ENCODE measurements around the gene SLC29A3. TPM values are rescaled to one million over a fixed set of nuclear protein-coding genes. Genes with fewer than 3 reads are reported as not detected.

Gene SLC29A3
- total and polyA plus RNA-seq, 2 donors from 2014 or later, result 5.3 to 5.7 TPM

- TF ChIP-seq, protein P1, sequence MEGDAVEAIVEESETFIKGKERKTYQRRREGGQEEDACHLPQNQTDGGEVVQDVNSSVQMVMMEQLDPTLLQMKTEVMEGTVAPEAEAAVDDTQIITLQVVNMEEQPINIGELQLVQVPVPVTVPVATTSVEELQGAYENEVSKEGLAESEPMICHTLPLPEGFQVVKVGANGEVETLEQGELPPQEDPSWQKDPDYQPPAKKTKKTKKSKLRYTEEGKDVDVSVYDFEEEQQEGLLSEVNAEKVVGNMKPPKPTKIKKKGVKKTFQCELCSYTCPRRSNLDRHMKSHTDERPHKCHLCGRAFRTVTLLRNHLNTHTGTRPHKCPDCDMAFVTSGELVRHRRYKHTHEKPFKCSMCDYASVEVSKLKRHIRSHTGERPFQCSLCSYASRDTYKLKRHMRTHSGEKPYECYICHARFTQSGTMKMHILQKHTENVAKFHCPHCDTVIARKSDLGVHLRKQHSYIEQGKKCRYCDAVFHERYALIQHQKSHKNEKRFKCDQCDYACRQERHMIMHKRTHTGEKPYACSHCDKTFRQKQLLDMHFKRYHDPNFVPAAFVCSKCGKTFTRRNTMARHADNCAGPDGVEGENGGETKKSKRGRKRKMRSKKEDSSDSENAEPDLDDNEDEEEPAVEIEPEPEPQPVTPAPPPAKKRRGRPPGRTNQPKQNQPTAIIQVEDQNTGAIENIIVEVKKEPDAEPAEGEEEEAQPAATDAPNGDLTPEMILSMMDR (IDR thresholded peaks at IDR 0.05; ENCODE audit: borderline replicate concordance, extremely low read depth, insufficient read depth), result no peak
- no peaks in the 10 kb centered on the region for H3K36me3 ChIP-seq (ENCODE audit: control insufficient read depth in 2 of 3, insufficient read depth in 3 of 3, low read length in 3 of 3)
- peak in 4 of 5 donors; percentile 26 to 54 (median 30) for DNase-seq
- peak overlapping the region in 1 of 3 donors; percentile 35 for H3K4me3 ChIP-seq (ENCODE audit: low read length in 3 of 3)
- no peak for FAIRE-seq
- peaks cover 0 to 6% (median 0%) of the 10 kb centered on the region in 3 donors for H3K4me1 ChIP-seq (ENCODE audit: control insufficient read depth in 2 of 3, insufficient read depth in 2 of 3, low read depth in 1 of 3, low read length in 3 of 3)
- peaks cover 19% of the 10 kb centered on the region for H3K27me3 ChIP-seq (ENCODE audit: control insufficient read depth, insufficient read depth, low read length)
- intact Hi-C loops (cut with DNase I), result no loop called here
- no peak overlapping the region for H3K9ac ChIP-seq (ENCODE audit: low read length in 3 of 3)
- H3K27ac ChIP-seq (ENCODE audit: low read depth in 2 of 2, low read length in 2 of 2), result no peak overlapping the region
- no peaks in the 10 kb centered on the region for H3K9me3 ChIP-seq (ENCODE audit: control insufficient read depth in 2 of 3, insufficient read depth in 1 of 3, low read length in 3 of 3)
Measured at GRCh38 chr10:71397296-71398212, 78.5 kb downstream of the SLC29A3 start.

DNA sequence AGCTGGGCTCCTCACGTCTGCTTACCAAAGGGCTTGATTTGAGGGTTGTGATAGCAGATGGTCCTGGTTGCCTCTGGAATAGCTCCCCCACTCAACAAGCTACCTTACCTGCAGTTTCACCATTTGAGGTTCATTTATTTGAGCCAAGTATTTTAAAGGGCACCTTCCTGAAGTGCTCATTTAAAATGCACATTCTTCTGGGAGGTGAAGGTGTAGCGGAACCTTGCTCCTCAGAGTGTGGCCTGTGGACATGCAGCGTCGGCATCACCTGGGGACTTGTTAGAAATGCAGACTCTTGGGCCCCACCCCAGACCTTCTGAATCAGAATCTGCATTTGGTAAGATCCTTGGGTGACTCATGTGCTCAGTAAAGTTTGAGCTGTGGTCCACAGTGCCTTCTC, 79.9 kb downstream of the SLC29A3 start:
- Histone ChIP-seq H3K9ac (ENCODE audit: low read length in 3 of 3) (no peak overlapping the region), H3K27ac (ENCODE audit: low read depth in 2 of 2, low read length in 2 of 2) (no peak overlapping the region), H3K36me3 (ENCODE audit: control insufficient read depth in 2 of 3, insufficient read depth in 3 of 3, low read length in 3 of 3) (no peaks in the 10 kb centered on the region), H3K9me3 (ENCODE audit: control insufficient read depth in 2 of 3, insufficient read depth in 1 of 3, low read length in 3 of 3) (no peaks in the 10 kb centered on the region), H3K27me3 (ENCODE audit: control insufficient read depth, insufficient read depth, low read length) (peaks cover 19% of the 10 kb centered on the region), H3K4me1 (ENCODE audit: control insufficient read depth in 2 of 3, insufficient read depth in 2 of 3, low read depth in 1 of 3, low read length in 3 of 3) (peaks cover 0 to 6% (median 0%) of the 10 kb centered on the region in 3 donors), H3K4me3 (ENCODE audit: low read length in 3 of 3) (no peak overlapping the region)
- TF ChIP-seq, protein P1 (IDR thresholded peaks at IDR 0.05; ENCODE audit: borderline replicate concordance, extremely low read depth, insufficient read depth), result no peak
- intact Hi-C loops (cut with DNase I), result no loop called here
- DNase-seq (peak in 1 of 5 donors; percentile 13), FAIRE-seq (no peak)

- Histone ChIP-seq H3K9me3 (ENCODE audit: control insufficient read depth in 2 of 3, insufficient read depth in 1 of 3, low read length in 3 of 3) (no peaks in the 10 kb centered on the region), H3K27ac (ENCODE audit: low read depth in 2 of 2, low read length in 2 of 2) (no peak overlapping the region), H3K27me3 (ENCODE audit: control insufficient read depth, insufficient read depth, low read length) (peaks cover 19% of the 10 kb centered on the region), H3K4me1 (ENCODE audit: control insufficient read depth in 2 of 3, insufficient read depth in 2 of 3, low read depth in 1 of 3, low read length in 3 of 3) (peaks cover 0 to 6% (median 0%) of the 10 kb centered on the region in 3 donors), H3K36me3 (ENCODE audit: control insufficient read depth in 2 of 3, insufficient read depth in 3 of 3, low read length in 3 of 3) (no peaks in the 10 kb centered on the region), H3K4me3 (ENCODE audit: low read length in 3 of 3) (no peak overlapping the region), H3K9ac (ENCODE audit: low read length in 3 of 3) (no peak overlapping the region)
- intact Hi-C loops (cut with DNase I), result no loop called here
- FAIRE-seq (no peak), DNase-seq (peak in 1 of 5 donors; percentile 29)
- TF ChIP-seq, protein P1 (IDR thresholded peaks at IDR 0.05; ENCODE audit: borderline replicate concordance, extremely low read depth, insufficient read depth), result no peak
Measured at GRCh38 chr10:71399946-71400345, 80.9 kb downstream of the SLC29A3 start.
